Pulmonary artery endothelial cell (primary cell): ENCODE data around the gene ACAP2. TPM values are rescaled to one million over a fixed set of nuclear protein-coding genes. Genes with fewer than 3 reads are reported as not detected.

Experiments
- total RNA-seq: library from RNA; depleted of rRNA; stranded (reverse); fragments of >200 nt; gene quantifications from 2 replicates; pipeline ENCODE4 v1.2.3, GENCODE V29; 2014

The ACAP2 gene
- total RNA-seq, 1 donor from 2014 or later = 52.8 TPM

Other genes starting within 250 kb of the ACAP2 start
- gene XXYLT1, start 171.9 kb downstream of the ACAP2 start, total RNA-seq = 40.7 and 42.1 TPM in 2 replicates
- gene PPP1R2, start 100.3 kb upstream of the ACAP2 start, total RNA-seq = 77.8 and 168 TPM in 2 replicates
- 1.3 and 25.1 TPM in 2 replicates for gene APOD, start 140.9 kb upstream of the ACAP2 start, total RNA-seq